GM06990 (cell line): ENCODE measurements around the gene GSE1.

Source experiments
- DNase-seq: peaks from one replicate; pipeline ENCODE4 v3.0.0-alpha.2; 2011; ENCODE audit not compliant: insufficient read length; ENCODE audit errors: extremely low read depth
- H3K27me3 ChIP-seq: replicated peaks from 2 replicates; pipeline ENCODE4 v1.6.0; 2011; ENCODE audit warnings: low read length; ENCODE audit not compliant: control insufficient read depth, insufficient read depth
- H3K36me3 ChIP-seq: 2 replicates; pipeline ENCODE4 v1.5.1; 2011; ENCODE audit warnings: low read length; ENCODE audit not compliant: control insufficient read depth, insufficient read depth
- H3K4me3 ChIP-seq: replicated peaks from 2 replicates; pipeline ENCODE4 v1.5.1; 2011; ENCODE audit warnings: low read depth, mild to moderate bottlenecking, control low read depth, low read length
- TF ChIP-seq, protein P1 (sequence below): IDR thresholded peaks from 2 replicates; pipeline ENCODE4 v1.5.1; 2011; ENCODE audit warnings: low read length, control low read depth, mild to moderate bottlenecking, inconsistent platforms; ENCODE audit not compliant: insufficient read depth, poor library complexity, severe bottlenecking

GSE1 gene

DNA sequence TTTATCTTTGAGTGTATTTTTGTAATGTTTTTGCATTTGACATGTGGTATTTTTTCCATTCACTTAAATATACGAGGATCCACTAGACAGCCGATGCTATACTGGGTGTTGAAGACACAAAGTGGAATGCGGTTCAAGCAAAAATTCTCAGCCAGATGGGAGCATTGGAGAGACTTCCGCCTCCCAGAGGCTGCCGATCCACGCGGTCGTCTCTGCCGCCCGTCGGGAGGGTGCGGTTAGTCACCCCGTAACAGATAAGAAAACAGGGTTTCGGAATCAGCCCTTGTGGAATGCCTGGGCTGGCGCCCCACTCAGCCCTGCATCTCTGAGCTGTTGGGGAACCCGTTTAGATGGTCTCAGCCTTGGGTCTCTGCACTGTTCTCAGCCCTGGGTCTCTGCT, 7.3 kb downstream of the GSE1 start:
- Histone ChIP-seq H3K4me3 (no peak overlapping the region), H3K36me3 (no peaks in the 10 kb centered on the region; the same call in none of the 2 replicates), H3K27me3 (no peaks in the 10 kb centered on the region)
- no peak for DNase-seq
- TF ChIP-seq, protein P1, sequence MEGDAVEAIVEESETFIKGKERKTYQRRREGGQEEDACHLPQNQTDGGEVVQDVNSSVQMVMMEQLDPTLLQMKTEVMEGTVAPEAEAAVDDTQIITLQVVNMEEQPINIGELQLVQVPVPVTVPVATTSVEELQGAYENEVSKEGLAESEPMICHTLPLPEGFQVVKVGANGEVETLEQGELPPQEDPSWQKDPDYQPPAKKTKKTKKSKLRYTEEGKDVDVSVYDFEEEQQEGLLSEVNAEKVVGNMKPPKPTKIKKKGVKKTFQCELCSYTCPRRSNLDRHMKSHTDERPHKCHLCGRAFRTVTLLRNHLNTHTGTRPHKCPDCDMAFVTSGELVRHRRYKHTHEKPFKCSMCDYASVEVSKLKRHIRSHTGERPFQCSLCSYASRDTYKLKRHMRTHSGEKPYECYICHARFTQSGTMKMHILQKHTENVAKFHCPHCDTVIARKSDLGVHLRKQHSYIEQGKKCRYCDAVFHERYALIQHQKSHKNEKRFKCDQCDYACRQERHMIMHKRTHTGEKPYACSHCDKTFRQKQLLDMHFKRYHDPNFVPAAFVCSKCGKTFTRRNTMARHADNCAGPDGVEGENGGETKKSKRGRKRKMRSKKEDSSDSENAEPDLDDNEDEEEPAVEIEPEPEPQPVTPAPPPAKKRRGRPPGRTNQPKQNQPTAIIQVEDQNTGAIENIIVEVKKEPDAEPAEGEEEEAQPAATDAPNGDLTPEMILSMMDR: no peak

DNA sequence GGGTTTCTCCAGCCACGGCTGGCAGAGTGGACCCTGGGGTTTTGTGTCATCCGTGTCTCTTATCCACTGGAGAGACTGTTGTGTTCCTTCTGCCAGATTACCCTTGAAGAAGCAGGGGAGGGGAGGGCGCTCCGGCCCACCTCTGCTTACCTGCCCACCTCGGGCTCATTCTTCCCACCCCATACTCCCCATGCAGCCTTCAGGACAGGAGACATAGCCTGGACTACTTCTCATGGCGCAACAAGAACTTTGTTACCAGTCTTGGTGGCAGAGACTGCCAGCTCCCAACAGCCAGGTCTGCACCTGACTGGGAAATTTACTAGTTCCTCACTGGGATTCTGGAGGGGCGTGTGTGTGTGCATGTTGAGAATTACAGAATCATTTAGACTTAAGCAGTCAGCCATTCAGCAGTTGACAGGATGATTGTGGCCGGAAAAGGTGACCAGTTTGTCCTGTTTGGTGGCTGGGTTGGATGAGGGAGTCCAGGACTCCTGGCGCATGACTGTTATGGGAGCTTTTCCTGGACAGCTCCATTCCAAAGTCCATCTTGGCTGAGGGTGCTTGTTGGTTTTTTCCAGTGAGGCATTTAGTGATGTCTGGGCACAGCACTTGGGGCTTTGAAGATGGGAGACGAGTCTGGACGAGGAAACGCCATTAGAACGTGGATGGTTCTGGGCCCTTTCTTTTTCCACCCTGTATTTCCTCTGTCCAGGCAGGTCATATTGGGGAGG, 8.7 kb downstream of the GSE1 start:
- Histone ChIP-seq H3K4me3 (no peak overlapping the region), H3K27me3 (no peaks in the 10 kb centered on the region), H3K36me3 (no peaks in the 10 kb centered on the region; the same call in none of the 2 replicates)
- TF ChIP-seq, protein P1: no peak
- no peak for DNase-seq

DNA sequence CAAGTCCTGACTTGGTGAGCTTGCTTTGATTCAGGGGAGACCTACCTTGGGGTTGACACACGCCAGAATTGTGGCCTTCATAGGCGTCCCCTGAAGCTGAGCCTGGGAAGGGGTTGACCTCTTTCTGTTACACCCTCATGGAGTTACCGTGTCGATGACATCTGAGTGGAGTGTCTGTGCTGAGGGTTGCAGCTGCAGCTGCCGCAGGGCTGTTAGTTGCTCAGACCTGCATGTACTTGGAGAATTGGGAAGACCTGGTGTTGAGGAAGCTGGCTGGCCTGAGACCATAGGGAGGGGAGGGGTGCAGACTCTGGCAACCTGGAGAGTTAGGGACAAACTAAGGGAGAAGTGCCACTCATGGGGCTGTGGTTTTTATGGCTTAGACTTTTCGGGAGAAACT, 9.6 kb downstream of the GSE1 start:
- H3K4me3 ChIP-seq: no peak overlapping the region
- no peaks in the 10 kb centered on the region for H3K27me3 ChIP-seq
- H3K36me3 ChIP-seq: no peaks in the 10 kb centered on the region; the same call in none of the 2 replicates
- TF ChIP-seq, protein P1: no peak
- DNase-seq: no peak

DNA sequence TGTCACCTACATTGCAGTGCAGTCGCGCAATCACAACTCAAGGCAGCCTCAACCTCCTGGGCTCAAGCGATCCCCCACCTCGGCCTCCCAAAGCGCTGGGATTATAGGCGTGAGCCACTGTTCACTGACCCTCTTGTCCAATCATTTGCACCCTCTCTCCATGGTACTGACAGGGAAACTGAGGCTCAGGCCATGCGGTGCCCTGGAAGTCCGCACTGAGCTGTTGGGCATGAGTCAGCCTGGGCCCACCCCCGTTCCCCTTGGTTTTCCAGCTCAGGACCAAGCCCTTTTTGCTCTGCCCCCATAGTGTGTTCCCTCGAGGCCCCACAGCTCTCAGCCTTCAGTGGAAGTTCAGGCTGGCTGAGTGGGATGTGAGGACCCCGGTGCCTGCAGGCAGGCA, 10.1 kb downstream of the GSE1 start:
- TF ChIP-seq, protein P1: no peak
- H3K27me3 ChIP-seq: no peaks in the 10 kb centered on the region
- peaks cover 1% of the 10 kb centered on the region for H3K36me3 ChIP-seq
- no peak overlapping the region for H3K4me3 ChIP-seq
- no peak for DNase-seq

DNA sequence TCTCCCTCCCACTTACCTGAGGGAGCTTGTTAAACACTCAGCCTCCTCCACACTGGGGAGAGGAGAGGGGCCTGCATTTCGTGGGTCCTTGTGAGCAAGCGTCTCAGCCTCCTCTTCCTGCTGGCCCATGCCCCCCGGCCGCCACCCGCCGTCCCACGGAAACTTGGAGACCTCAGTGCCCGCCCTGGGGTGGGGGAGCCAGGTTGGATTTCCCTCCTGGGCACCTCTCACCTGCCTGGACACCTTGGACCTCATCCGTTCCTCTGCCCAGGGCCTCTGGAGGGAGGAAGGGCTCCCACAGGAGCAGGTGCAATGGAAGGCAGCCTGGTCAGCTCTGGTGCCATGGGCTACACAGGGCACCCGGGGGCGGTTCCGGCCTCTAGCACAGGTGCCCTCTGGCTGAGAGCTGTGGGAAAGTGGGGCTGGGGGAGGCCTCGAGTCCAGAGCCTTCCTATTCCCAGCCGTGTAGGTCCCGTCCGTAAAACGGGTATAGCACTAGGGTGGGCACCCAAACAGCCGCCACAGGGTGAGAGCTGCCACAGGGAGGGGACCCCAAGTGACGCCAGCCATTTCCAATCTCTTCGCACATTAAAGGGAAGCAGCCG, 11.0 kb downstream of the GSE1 start:
- H3K36me3 ChIP-seq: peaks cover 3% of the 10 kb centered on the region
- no peak overlapping the region for H3K4me3 ChIP-seq
- TF ChIP-seq, protein P1: no peak
- no peaks in the 10 kb centered on the region for H3K27me3 ChIP-seq
- DNase-seq: no peak
